GM10248 (cell line): ENCODE data around the gene DAB2IP.

Experiments
- CTCF ChIA-PET: fragments of 300-600 bp; sonication (Branson Sonifier 250); formaldehyde crosslinking; extraction: SDS; loops from one replicate; lab custom pipeline; 2021; ENCODE audit warnings: antibody characterized with exemption; lab: Yijun Ruan, JAX
- POLR2A ChIA-PET: fragments of 350-650 bp; sonication (Branson Sonifier 250); formaldehyde crosslinking; extraction: SDS; loops from one replicate; lab custom pipeline; 2020; ENCODE audit warnings: antibody characterized with exemption; lab: Yijun Ruan, JAX
- DNase-seq: peaks from one replicate; pipeline ENCODE4 v3.0.0; 2012; ENCODE audit errors: extremely low spot score
- CTCF ChIP-seq: IDR thresholded peaks from 2 replicates; pipeline ENCODE4 v1.5.1; 2012; ENCODE audit warnings: mild to moderate bottlenecking, low read depth; ENCODE audit errors: extremely low read depth, missing control alignments, control extremely low read depth

The DAB2IP gene

GRCh38 chr9:121770415-121771273 is 119.2 kb downstream of the DAB2IP start:
- POLR2A ChIA-PET, result no interaction called here
- CTCF ChIA-PET, result no interaction called here
- no peak for DNase-seq

GRCh38 chr9:121771418-121771817 is 120.0 kb downstream of the DAB2IP start:
- CTCF ChIA-PET, result no interaction called here
- POLR2A ChIA-PET, result no interaction called here
- no peak for TF ChIP-seq CTCF
- no peak for DNase-seq

More at GRCh38 chr9:121770415-121771273, 119.2 kb downstream of the DAB2IP start:
- TF ChIP-seq CTCF, result no peak

GRCh38 chr9:121771851-121772599 is 120.6 kb downstream of the DAB2IP start:
- POLR2A ChIA-PET, result interaction anchor here (0.6 kb wide), 1 partner anchor 49 kb away, joined by 5 read pairs; no protein-coding TSS in a partner anchor
- CTCF ChIA-PET, result no interaction called here
- TF ChIP-seq CTCF, result no peak
- no peak for DNase-seq

GRCh38 chr9:121772600-121773285 is 121.3 kb downstream of the DAB2IP start:
- DNase-seq, result no peak
- no peak for TF ChIP-seq CTCF
- CTCF ChIA-PET, result no interaction called here
- POLR2A ChIA-PET, result no interaction called here

- CTCF ChIA-PET, result no interaction called here
- DNase-seq, result no peak
- POLR2A ChIA-PET, result no interaction called here
- TF ChIP-seq CTCF, result no peak
Measured at GRCh38 chr9:121773286-121773953, 122.0 kb downstream of the DAB2IP start.
